GM12878 (cell line): ENCODE measurements around the gene TFCP2L1. TPM values are rescaled to one million over a fixed set of nuclear protein-coding genes. Genes with fewer than 3 reads are reported as not detected.

ENCODE experiments used
- ATAC-seq: fragments of 200-7000 bp; cut with Tn5 transposase; 3 replicates; pipeline ENCODE4 v1.9.1; 2020; ENCODE audit warnings: mild to moderate bottlenecking, moderate library complexity
- BruUV-seq: library from RNA; stranded (reverse); fragments of 400-500 nt; replicated peaks from 2 replicates; lab custom pipeline; 2021; lab: Mats Ljungman, UMichigan
- CTCF ChIA-PET: fragments of 300-600 bp; sonication (Branson Sonifier 250); formaldehyde crosslinking; extraction: SDS; loops from one replicate; lab custom pipeline; 2021; ENCODE audit warnings: inconsistent platforms; lab: Yijun Ruan, JAX
- POLR2A ChIA-PET: fragments of 350-600 bp; formaldehyde crosslinking; extraction: SDS; loops from one replicate; lab custom pipeline; 2021; ENCODE audit warnings: inconsistent platforms; lab: Charles Lee
- RAD21 ChIA-PET: fragments of 300-600 bp; sonication (Branson Sonifier 250); formaldehyde crosslinking; loops from one replicate; lab custom pipeline; 2023; ENCODE audit warnings: antibody characterized with exemption; ENCODE audit not compliant: unreplicated experiment; lab: Charles Lee
- SMC1A ChIA-PET: fragments of 300-600 bp; sonication (Branson Sonifier 250); formaldehyde crosslinking; loops from one replicate; lab custom pipeline; 2023; ENCODE audit not compliant: unreplicated experiment, uncharacterized antibody; lab: Charles Lee
- DNase-seq: peaks from one replicate; pipeline ENCODE4 v3.0.0-alpha.2; 2011; ENCODE audit warnings: low read depth, low spot score
- FAIRE-seq: peaks from 3 replicates; lab custom pipeline; 2011; peaks lifted over from hg19 to GRCh38; lab: Jason Lieb, UNC
- H2AFZ ChIP-seq: 2 replicates; pipeline ENCODE4 v1.6.0; 2011; ENCODE audit warnings: low read depth, low read length, control low read depth; ENCODE audit not compliant: control insufficient read depth
- H3K27ac ChIP-seq: 2 replicates; pipeline ENCODE4 v1.5.1; 2011; ENCODE audit warnings: control low read depth; ENCODE audit not compliant: control insufficient read depth, insufficient read depth
- H3K27me3 ChIP-seq, 2 experiments: replicated peaks in 1 of 2; 2 replicates each; pipeline versions ENCODE4 v1.6.0 to v1.6.1; 2011; ENCODE audit warnings: low read length in 1 of 2; ENCODE audit not compliant: control insufficient read depth in 2 of 2, insufficient read depth in 2 of 2
- H3K36me3 ChIP-seq, 2 experiments: 2 replicates each; pipeline ENCODE4 v1.5.1; 2011; ENCODE audit warnings: low read length in 1 of 2; ENCODE audit not compliant: control insufficient read depth in 2 of 2, insufficient read depth in 2 of 2
- H3K4me1 ChIP-seq: 2 replicates; pipeline ENCODE4 v1.6.1; 2011; ENCODE audit warnings: mild to moderate bottlenecking, low read length, moderate library complexity, mixed read lengths; ENCODE audit not compliant: control insufficient read depth, insufficient read depth
- H3K4me2 ChIP-seq: 2 replicates; pipeline ENCODE4 v1.6.0; 2011; ENCODE audit warnings: control low read depth; ENCODE audit not compliant: control insufficient read depth, insufficient read depth
- H3K4me3 ChIP-seq: fragments of 200-600 bp; sonication (generic); 2 replicates; pipeline ENCODE4 v1.5.1; 2016
- H3K79me2 ChIP-seq: 2 replicates; pipeline ENCODE4 v1.6.0; 2011; ENCODE audit warnings: low read length; ENCODE audit not compliant: control insufficient read depth, insufficient read depth
- H3K9ac ChIP-seq: 2 replicates; pipeline ENCODE4 v1.8.0; 2011; ENCODE audit warnings: low read length, control low read depth, mixed read lengths; ENCODE audit not compliant: control insufficient read depth, insufficient read depth
- H3K9me3 ChIP-seq: replicated peaks from 3 replicates; pipeline ENCODE4 v1.5.1; 2011; ENCODE audit warnings: mild to moderate bottlenecking, low read length; ENCODE audit not compliant: control insufficient read depth, insufficient read depth
- H4K20me1 ChIP-seq: 2 replicates; pipeline ENCODE4 v1.6.0; 2011; ENCODE audit not compliant: control insufficient read depth, insufficient read depth
- CBX3 ChIP-seq: fragments of 200-600 bp; sonication (generic); IDR thresholded peaks from 2 replicates; pipeline ENCODE4 v1.6.1; 2016; ENCODE audit warnings: low read depth, borderline replicate concordance
- ESRRA ChIP-seq: IDR thresholded peaks from 2 replicates; pipeline ENCODE4 v1.6.1; 2012; ENCODE audit warnings: mild to moderate bottlenecking, low read length, improper control_type of control experiment
- KDM1A ChIP-seq: fragments of 200-600 bp; sonication (generic); IDR thresholded peaks from 2 replicates; pipeline ENCODE4 v1.6.1; 2016; ENCODE audit warnings: borderline replicate concordance
- MTA2 ChIP-seq: fragments of 450-650 bp; IDR thresholded peaks from 2 replicates; pipeline ENCODE4 v1.6.1; 2016; ENCODE audit warnings: low read depth, mild to moderate bottlenecking, moderate library complexity
- MYC ChIP-seq: IDR thresholded peaks from 2 replicates; pipeline ENCODE4 v1.6.1; 2011; ENCODE audit warnings: mild to moderate bottlenecking, low read length, moderate library complexity, inconsistent platforms; ENCODE audit not compliant: insufficient read depth, insufficient replicate concordance, insufficient read length, severe bottlenecking
- RBBP5 ChIP-seq: fragments of 200-600 bp; sonication (generic); conservative IDR thresholded peaks from 2 replicates; pipeline ENCODE4 v1.6.1; 2016
- TCF3 ChIP-seq: IDR thresholded peaks from 2 replicates; pipeline ENCODE4 v1.6.1; 2012; ENCODE audit warnings: low read depth, mild to moderate bottlenecking, low read length, borderline replicate concordance; ENCODE audit not compliant: insufficient read depth
- WGBS: methylation state at CpG from one replicate; pipeline ENCODE4 v1.1.6; 2016; ENCODE audit warnings: low lambda C conversion rate; ENCODE audit not compliant: insufficient replicate concordance, insufficient coverage; ENCODE audit errors: missing lambda C conversion rate; 5-methylcytosine and 5-hydroxymethylcytosine counted together
- in situ Hi-C: fragments of 300-500 bp; cut with MboI; formaldehyde crosslinking; loops from 9 replicates; pipeline ENCODE4 v1.14.3; 2018; ENCODE audit warnings: mixed read lengths
- intact Hi-C: fragments of 100-400 bp; cut with micrococcal nuclease; formaldehyde crosslinking; loops from one replicate; pipeline ENCODE4 v1.14.2; 2022; ENCODE audit not compliant: unreplicated experiment
- polyA plus RNA-seq, 11 experiments: library from polyadenylated mRNA; depleted of rRNA in 4 of 11; unstranded in 6 of 11; stranded (reverse) in 5 of 11; fragments of >200 nt; fragmentation: Nextera tagmentation in 4 of 11; fragmentation: Illumina TruSeq in 1 of 11; extraction: Ambion mirVana in 4 of 11; extraction: Trizol in 1 of 11; gene quantifications; 1 replicate in 1 of 11; 2 replicates in 10 of 11; pipeline versions ENCODE4 v1.2.1 to v1.2.3, GENCODE V29; 2011 to 2016; ENCODE audit warnings: inconsistent platforms in 2 of 11, missing spikeins in 2 of 11, low read depth in 1 of 11
- total RNA-seq, 4 experiments: library from RNA; depleted of rRNA in 3 of 4; stranded (reverse); fragments of >200 nt in 3 of 4; fragmentation: Illumina TruSeq in 1 of 4; extraction: Trizol in 1 of 4; gene quantifications; 2 replicates each; pipeline versions ENCODE4 v1.2.1 to v1.2.3, GENCODE V29; 2013 to 2021
- TF ChIP-seq, protein P1 (sequence below): fragments of 450-650 bp; IDR thresholded peaks from 2 replicates; pipeline ENCODE4 v1.6.1; 2017; ENCODE audit warnings: low read depth, mild to moderate bottlenecking, moderate library complexity
- TF ChIP-seq, protein P2 (sequence below): fragments of 450-650 bp; formaldehyde crosslinking; IDR thresholded peaks from 2 replicates; pipeline ENCODE4 v1.5.0; 2022; ENCODE audit warnings: mild to moderate bottlenecking, missing genetic modification characterization
- TF ChIP-seq, protein P3 (sequence below): fragments of 450-650 bp; IDR thresholded peaks from 2 replicates; pipeline ENCODE4 v1.6.1; 2014; ENCODE audit warnings: mild to moderate bottlenecking
- TF ChIP-seq, protein P4 (sequence below): fragments of 450-650 bp; IDR thresholded peaks from 2 replicates; pipeline ENCODE4 v1.6.1; 2016; ENCODE audit warnings: mild to moderate bottlenecking

TFCP2L1 gene
- total and polyA plus RNA-seq, 10 of the 15 experiments (the other 5 are each of a cell fraction or from before 2014, with no cell fraction given) = 0.02 to 0.21 (median 0.09) TPM; not detected in 1

DNA sequence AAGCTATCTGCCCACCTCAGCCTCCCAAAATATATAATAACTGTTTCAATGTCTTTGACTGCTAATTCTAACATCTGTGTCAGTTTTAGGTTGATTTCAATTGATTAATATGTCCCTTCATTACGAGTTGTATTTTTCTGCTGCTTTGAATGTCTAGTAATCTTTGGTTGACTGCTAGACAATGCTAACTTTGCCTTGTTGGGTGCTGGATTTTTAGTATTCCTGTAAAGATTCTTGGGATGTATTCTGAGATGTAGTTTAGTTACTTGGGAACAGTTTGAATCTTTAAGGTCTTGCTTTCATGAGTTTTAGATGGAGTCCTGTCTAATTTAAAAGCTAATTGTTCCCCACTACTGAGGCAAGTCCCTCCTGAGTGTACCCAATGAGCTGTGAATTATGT, 114.4 kb downstream of the TFCP2L1 start:
- no peak overlapping the region for H3K4me2 ChIP-seq
- in situ Hi-C loops = no loop called here
- FAIRE-seq = no peak

DNA sequence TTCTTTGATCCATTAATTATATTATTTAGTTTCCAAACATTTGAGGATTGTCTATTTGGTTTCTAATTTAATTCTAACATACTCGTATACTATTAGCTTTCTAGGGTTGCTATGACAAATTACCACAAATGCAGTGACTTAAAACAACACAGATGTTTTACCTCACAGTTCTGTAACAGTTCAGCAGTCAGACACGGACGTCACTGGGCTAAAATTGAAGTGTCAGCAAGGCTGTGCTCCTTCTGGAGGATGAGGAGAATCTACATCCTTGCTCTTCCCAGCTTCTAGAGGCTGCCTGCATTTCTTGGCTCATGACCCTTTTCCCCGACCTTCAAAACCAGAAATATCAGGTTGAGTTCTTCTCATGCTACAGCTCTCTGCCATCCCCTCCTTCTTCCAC, 117.6 kb downstream of the TFCP2L1 start:
- in situ Hi-C loops = no loop called here
- SMC1A ChIA-PET = no interaction called here
- no peaks in the 10 kb centered on the region for H3K36me3 ChIP-seq
- TF ChIP-seq, protein P1, sequence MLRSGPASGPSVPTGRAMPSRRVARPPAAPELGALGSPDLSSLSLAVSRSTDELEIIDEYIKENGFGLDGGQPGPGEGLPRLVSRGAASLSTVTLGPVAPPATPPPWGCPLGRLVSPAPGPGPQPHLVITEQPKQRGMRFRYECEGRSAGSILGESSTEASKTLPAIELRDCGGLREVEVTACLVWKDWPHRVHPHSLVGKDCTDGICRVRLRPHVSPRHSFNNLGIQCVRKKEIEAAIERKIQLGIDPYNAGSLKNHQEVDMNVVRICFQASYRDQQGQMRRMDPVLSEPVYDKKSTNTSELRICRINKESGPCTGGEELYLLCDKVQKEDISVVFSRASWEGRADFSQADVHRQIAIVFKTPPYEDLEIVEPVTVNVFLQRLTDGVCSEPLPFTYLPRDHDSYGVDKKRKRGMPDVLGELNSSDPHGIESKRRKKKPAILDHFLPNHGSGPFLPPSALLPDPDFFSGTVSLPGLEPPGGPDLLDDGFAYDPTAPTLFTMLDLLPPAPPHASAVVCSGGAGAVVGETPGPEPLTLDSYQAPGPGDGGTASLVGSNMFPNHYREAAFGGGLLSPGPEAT = no peak
- TF ChIP-seq MTA2 (no peak), RBBP5 (no peak), MYC (no peak), TCF3 (no peak)
- TF ChIP-seq, protein P2, sequence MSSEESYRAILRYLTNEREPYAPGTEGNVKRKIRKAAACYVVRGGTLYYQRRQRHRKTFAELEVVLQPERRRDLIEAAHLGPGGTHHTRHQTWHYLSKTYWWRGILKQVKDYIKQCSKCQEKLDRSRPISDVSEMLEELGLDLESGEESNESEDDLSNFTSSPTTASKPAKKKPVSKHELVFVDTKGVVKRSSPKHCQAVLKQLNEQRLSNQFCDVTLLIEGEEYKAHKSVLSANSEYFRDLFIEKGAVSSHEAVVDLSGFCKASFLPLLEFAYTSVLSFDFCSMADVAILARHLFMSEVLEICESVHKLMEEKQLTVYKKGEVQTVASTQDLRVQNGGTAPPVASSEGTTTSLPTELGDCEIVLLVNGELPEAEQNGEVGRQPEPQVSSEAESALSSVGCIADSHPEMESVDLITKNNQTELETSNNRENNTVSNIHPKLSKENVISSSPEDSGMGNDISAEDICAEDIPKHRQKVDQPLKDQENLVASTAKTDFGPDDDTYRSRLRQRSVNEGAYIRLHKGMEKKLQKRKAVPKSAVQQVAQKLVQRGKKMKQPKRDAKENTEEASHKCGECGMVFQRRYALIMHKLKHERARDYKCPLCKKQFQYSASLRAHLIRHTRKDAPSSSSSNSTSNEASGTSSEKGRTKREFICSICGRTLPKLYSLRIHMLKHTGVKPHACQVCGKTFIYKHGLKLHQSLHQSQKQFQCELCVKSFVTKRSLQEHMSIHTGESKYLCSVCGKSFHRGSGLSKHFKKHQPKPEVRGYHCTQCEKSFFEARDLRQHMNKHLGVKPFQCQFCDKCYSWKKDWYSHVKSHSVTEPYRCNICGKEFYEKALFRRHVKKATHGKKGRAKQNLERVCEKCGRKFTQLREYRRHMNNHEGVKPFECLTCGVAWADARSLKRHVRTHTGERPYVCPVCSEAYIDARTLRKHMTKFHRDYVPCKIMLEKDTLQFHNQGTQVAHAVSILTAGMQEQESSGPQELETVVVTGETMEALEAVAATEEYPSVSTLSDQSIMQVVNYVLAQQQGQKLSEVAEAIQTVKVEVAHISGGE (CRISPR knock-in tag) = no peak

More for the DNA sequence above, 114.4 kb downstream of the TFCP2L1 start:
- POLR2A ChIA-PET = no interaction called here
- RAD21 ChIA-PET = no interaction called here
- TF ChIP-seq CBX3 (no peak), ESRRA (no peak), KDM1A (no peak)
- TF ChIP-seq, protein P3, sequence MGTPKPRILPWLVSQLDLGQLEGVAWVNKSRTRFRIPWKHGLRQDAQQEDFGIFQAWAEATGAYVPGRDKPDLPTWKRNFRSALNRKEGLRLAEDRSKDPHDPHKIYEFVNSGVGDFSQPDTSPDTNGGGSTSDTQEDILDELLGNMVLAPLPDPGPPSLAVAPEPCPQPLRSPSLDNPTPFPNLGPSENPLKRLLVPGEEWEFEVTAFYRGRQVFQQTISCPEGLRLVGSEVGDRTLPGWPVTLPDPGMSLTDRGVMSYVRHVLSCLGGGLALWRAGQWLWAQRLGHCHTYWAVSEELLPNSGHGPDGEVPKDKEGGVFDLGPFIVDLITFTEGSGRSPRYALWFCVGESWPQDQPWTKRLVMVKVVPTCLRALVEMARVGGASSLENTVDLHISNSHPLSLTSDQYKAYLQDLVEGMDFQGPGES = no peak
- TF ChIP-seq, protein P4, sequence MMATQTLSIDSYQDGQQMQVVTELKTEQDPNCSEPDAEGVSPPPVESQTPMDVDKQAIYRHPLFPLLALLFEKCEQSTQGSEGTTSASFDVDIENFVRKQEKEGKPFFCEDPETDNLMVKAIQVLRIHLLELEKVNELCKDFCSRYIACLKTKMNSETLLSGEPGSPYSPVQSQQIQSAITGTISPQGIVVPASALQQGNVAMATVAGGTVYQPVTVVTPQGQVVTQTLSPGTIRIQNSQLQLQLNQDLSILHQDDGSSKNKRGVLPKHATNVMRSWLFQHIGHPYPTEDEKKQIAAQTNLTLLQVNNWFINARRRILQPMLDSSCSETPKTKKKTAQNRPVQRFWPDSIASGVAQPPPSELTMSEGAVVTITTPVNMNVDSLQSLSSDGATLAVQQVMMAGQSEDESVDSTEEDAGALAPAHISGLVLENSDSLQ = no peak
- BruUV-seq = no TSS peak
- WGBS = 0% methylated on average over 1 of the region's 1 CpG
- Histone ChIP-seq H3K9me3 (no peaks in the 10 kb centered on the region), H2AFZ (no peak overlapping the region), H3K79me2 (no peaks in the 10 kb centered on the region), H3K27ac (no peak overlapping the region), H3K4me1 (no peaks in the 10 kb centered on the region), H3K4me3 (no peak overlapping the region), H4K20me1 (no peaks in the 10 kb centered on the region), H3K9ac (no peak overlapping the region), H3K27me3 (peaks cover 0 to 2% of the 10 kb centered on the region in 2 experiments; a peak in 2 of 4 replicates), H3K36me3 (no peaks in the 10 kb centered on the region)
- SMC1A ChIA-PET = no interaction called here
- CTCF ChIA-PET = no interaction called here
- no peak for ATAC-seq
- intact Hi-C loops = no loop called here
- DNase-seq = no peak

More for the DNA sequence above, 117.6 kb downstream of the TFCP2L1 start:
- no peaks in the 10 kb centered on the region for H3K9me3 ChIP-seq
- no peak for ATAC-seq
- DNase-seq = no peak
- ChIA-PET RAD21 (no interaction called here), CTCF (no interaction called here), POLR2A (no interaction called here)
- no peaks in the 10 kb centered on the region for H4K20me1 ChIP-seq
- 12% methylated on average over 4 of the region's 4 CpGs for WGBS
- H3K4me3 ChIP-seq = no peak overlapping the region
- H3K4me2 ChIP-seq = no peak overlapping the region
- intact Hi-C loops = no loop called here
- H2AFZ ChIP-seq = no peak overlapping the region
- no peaks in the 10 kb centered on the region for H3K79me2 ChIP-seq
- H3K27me3 ChIP-seq = no peaks in the 10 kb centered on the region
- no peak for FAIRE-seq
- H3K9ac ChIP-seq = no peak overlapping the region
- no peak overlapping the region for H3K27ac ChIP-seq
- no peaks in the 10 kb centered on the region for H3K4me1 ChIP-seq
- no TSS peak for BruUV-seq
